Measurements from ENCODE around the gene PLB1.
A peak's percentile ranks its signal among the peaks of the same experiment; 100 is the strongest.

The PLB1 gene

GRCh38 chr2:28621172-28622100, 125.6 kb downstream of the PLB1 start:
- Histone ChIP-seq H3K4me3 (ENCODE audit: low read length) (no peak overlapping the region), H3F3A (ENCODE audit: insufficient read depth, low read length) (no peaks in the 10 kb centered on the region), H4K20me1 (ENCODE audit: insufficient read depth, low read length) (no peaks in the 10 kb centered on the region), H3K79me2 (ENCODE audit: low read length) (no peaks in the 10 kb centered on the region), H3K9me3 (replicated peaks; ENCODE audit: insufficient read depth, low read length) (no peaks in the 10 kb centered on the region), H3K9me2 (replicated peaks; ENCODE audit: insufficient read depth, low read length) (no peaks in the 10 kb centered on the region), H3K27me3 (replicated peaks; ENCODE audit: insufficient read depth, low read length) (no peaks in the 10 kb centered on the region), H3K36me3 (replicated peaks; ENCODE audit: insufficient read depth, low read length) (no peaks in the 10 kb centered on the region), H2AFZ (ENCODE audit: low read length) (peak overlapping the region; percentile 34; the same call in 1 of the 2 replicates), H3K4me2 (ENCODE audit: low read depth, low read length) (peak overlapping the region; percentile 28), H3K4me1 (ENCODE audit: low read length) (peaks cover 21% of the 10 kb centered on the region), H3K9ac (ENCODE audit: low read length) (peak overlapping the region; percentile 38; the same call in 1 of the 2 replicates), H3K27ac (ENCODE audit: low read length) (peak overlapping the region; percentile 38; the same call in 1 of the 2 replicates)
- peak; percentile 21 for DNase-seq
- TF ChIP-seq CTCF (IDR thresholded peaks at IDR 0.05; ENCODE audit: low read length) = peak; percentile 46
- no peak for TF ChIP-seq EZH2 (optimal IDR thresholded peaks at IDR 0.05; ENCODE audit: low read depth, low read length)

DNA sequence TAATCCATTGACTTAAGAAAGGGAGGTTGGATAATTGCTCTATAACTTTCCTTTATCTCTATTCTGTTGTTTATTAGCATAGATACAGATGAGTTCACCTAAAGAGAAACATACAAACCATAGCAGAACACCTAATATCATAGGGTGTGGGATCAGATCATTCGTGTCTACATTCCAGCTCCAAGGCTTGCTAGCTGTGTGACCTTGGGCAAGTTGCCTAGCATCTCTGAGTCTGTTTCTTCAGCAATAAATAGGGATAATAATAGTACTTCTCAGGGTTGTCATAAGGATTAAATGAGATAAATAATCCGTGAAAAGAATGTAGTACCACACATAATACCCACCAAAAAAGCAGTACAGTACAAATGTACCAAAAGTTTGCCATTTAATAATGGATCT, 126.2 kb downstream of the PLB1 start:
- peak overlapping the region; percentile 34; the same call in 1 of the 2 replicates for H2AFZ ChIP-seq (ENCODE audit: low read length)
- H3K79me2 ChIP-seq (ENCODE audit: low read length) = no peaks in the 10 kb centered on the region
- H3K27ac ChIP-seq (ENCODE audit: low read length) = peak overlapping the region; percentile 10; the same call in 1 of the 2 replicates
- H3K27me3 ChIP-seq (replicated peaks; ENCODE audit: insufficient read depth, low read length) = no peaks in the 10 kb centered on the region
- no peaks in the 10 kb centered on the region for H4K20me1 ChIP-seq (ENCODE audit: insufficient read depth, low read length)
- no peaks in the 10 kb centered on the region for H3F3A ChIP-seq (ENCODE audit: insufficient read depth, low read length)
- H3K9me2 ChIP-seq (replicated peaks; ENCODE audit: insufficient read depth, low read length) = no peaks in the 10 kb centered on the region
- peaks cover 21% of the 10 kb centered on the region for H3K4me1 ChIP-seq (ENCODE audit: low read length)
- no peak overlapping the region for H3K4me3 ChIP-seq (ENCODE audit: low read length)
- TF ChIP-seq CTCF (IDR thresholded peaks at IDR 0.05; ENCODE audit: low read length) (no peak), EZH2phosphoT487 (IDR thresholded peaks at IDR 0.05; ENCODE audit: low read length) (no peak), EZH2 (optimal IDR thresholded peaks at IDR 0.05; ENCODE audit: low read depth, low read length) (no peak)
- no peak for DNase-seq
- H3K9ac ChIP-seq (ENCODE audit: low read length) = no peak overlapping the region
- no peak overlapping the region for H3K4me2 ChIP-seq (ENCODE audit: low read depth, low read length)
- no peaks in the 10 kb centered on the region for H3K9me3 ChIP-seq (replicated peaks; ENCODE audit: insufficient read depth, low read length)
- H3K36me3 ChIP-seq (replicated peaks; ENCODE audit: insufficient read depth, low read length) = no peaks in the 10 kb centered on the region

GRCh38 chr2:28623582-28624405, 127.9 kb downstream of the PLB1 start:
- H3K27me3 ChIP-seq (replicated peaks; ENCODE audit: insufficient read depth, low read length) = no peaks in the 10 kb centered on the region
- H3K9me3 ChIP-seq (replicated peaks; ENCODE audit: insufficient read depth, low read length) = no peaks in the 10 kb centered on the region
- no peaks in the 10 kb centered on the region for H4K20me1 ChIP-seq (ENCODE audit: insufficient read depth, low read length)
- no peaks in the 10 kb centered on the region for H3K9me2 ChIP-seq (replicated peaks; ENCODE audit: insufficient read depth, low read length)
- no peak overlapping the region for H3K9ac ChIP-seq (ENCODE audit: low read length)
- H3K4me1 ChIP-seq (ENCODE audit: low read length) = peaks cover 21% of the 10 kb centered on the region
- no peak overlapping the region for H3K4me2 ChIP-seq (ENCODE audit: low read depth, low read length)
- H3K4me3 ChIP-seq (ENCODE audit: low read length) = no peak overlapping the region
- no peaks in the 10 kb centered on the region for H3F3A ChIP-seq (ENCODE audit: insufficient read depth, low read length)
- H3K27ac ChIP-seq (ENCODE audit: low read length) = no peak overlapping the region
- H3K36me3 ChIP-seq (replicated peaks; ENCODE audit: insufficient read depth, low read length) = no peaks in the 10 kb centered on the region
- H3K79me2 ChIP-seq (ENCODE audit: low read length) = no peaks in the 10 kb centered on the region
- TF ChIP-seq EZH2 (optimal IDR thresholded peaks at IDR 0.05; ENCODE audit: low read depth, low read length) = no peak
- no peak for TF ChIP-seq CTCF (IDR thresholded peaks at IDR 0.05; ENCODE audit: low read length)
- TF ChIP-seq EZH2phosphoT487 (IDR thresholded peaks at IDR 0.05; ENCODE audit: low read length) = no peak
- no peak overlapping the region for H2AFZ ChIP-seq (ENCODE audit: low read length)
- no peak for DNase-seq

All from MM.1S (cell line).